Activated T-cell treated with anti-CD3 and anti-CD28 coated beads, Interleukin-2, amount 50 U/mL, for 48 hours (primary cell): Measurements from ENCODE around the gene MGMT.

Experiments used
- DNase-seq, 2 experiments: peaks; one replicate each; pipeline ENCODE4 v3.0.0-alpha.2; 2020

The MGMT gene

GRCh38 chr10:129658376-129659072 is 191.5 kb downstream of the MGMT start:
- DNase-seq, result no peak

GRCh38 chr10:129659508-129660268 is 192.6 kb downstream of the MGMT start:
- no peak for DNase-seq

DNA sequence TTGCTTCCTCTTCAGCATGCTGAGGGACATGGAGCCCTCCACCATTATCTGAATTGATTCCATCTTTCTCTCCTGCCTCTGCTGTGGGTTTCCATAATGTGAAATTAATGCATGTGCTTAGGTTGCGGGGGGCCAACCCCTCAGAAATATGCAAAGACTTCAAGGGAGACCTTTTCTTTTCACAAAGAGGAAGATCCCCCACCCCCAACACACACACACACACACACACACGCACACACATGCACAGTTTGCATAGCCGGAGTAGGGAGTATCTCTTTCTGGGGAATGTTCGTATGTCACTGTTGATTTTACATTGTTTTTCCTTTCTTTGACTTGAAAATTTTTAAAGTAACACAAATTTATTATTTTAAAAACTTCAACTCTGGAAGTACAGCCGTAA is 193.5 kb downstream of the MGMT start:
- no peak for DNase-seq

- DNase-seq, result no peak
Observed at GRCh38 chr10:129662426-129662825, 195.4 kb downstream of the MGMT start.

DNA sequence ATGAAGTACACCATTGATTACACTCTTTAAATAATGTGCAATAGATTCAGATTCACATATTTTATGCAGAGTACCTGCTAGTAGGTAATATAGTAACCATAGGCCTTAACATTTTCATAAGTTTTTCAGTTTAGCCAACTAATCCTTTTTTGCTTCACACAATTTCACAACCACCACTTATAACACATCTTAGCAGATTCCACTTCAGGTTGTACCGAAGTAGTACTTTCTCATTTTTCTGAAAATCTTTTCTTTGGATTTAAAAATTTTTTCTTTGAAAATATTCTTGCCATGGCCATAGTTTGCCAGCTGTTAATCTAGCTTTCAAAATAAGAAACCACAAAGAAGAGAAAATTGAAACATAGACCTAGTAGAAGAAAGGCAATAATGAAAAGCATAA is 203.1 kb downstream of the MGMT start:
- no peak for DNase-seq

- no peak for DNase-seq
Observed at GRCh38 chr10:129673292-129673691, 206.3 kb downstream of the MGMT start.

DNA sequence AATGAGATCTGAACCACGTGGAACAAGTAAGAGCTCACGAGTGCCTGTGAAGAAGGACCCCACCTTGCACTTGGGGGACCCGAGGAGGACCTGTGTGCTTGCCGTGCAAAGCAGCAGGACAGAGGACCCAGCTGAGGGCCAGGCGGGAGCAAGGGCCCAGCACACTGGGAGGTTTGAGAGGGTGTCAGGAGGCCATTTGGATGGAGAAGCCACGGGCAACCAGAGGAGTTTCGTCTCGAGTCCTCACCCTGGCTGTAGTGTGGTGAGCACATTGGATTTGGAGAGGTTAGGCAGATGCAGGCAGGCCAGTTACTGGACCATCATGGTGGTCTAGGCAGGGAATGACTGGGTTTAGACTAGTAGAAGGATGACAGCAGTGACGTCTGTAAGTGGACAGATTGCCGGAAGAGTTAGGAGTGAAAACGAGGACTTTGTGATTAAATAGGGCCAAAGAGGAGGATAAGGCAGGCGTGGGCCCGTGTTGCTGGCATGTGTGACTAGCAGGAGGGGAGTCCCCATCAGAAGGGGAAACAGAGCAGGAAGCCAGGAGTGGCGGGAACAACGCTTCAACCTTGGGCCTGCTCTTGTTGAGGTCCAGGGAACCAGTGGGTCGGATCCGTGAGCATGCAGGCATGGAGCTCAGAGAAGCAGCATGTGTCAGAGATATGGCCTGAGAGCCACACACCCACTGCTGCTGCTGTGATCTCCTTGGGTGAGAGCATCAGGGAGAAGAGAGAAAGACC is 208.2 kb downstream of the MGMT start:
- no peak for DNase-seq

DNA sequence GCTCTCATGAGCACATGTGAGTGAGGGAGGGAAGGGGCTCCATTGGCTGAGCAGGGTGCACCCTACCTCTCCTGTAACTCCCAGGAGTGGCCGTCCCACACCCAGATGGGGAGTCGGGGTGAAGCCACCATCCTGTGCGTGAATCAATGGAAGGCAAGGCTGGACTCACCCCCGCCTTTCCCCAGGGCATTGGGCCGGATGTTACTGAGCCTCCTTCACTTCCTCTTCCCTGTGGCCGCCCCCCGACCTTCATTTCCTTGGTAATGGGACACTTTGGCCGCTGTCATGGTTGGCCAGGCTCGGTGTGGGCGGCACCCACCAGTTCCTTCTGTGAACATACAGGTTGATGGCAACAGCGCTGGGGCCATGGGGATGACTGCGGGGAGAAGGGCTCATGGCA is 209.0 kb downstream of the MGMT start:
- DNase-seq, result no peak

DNA sequence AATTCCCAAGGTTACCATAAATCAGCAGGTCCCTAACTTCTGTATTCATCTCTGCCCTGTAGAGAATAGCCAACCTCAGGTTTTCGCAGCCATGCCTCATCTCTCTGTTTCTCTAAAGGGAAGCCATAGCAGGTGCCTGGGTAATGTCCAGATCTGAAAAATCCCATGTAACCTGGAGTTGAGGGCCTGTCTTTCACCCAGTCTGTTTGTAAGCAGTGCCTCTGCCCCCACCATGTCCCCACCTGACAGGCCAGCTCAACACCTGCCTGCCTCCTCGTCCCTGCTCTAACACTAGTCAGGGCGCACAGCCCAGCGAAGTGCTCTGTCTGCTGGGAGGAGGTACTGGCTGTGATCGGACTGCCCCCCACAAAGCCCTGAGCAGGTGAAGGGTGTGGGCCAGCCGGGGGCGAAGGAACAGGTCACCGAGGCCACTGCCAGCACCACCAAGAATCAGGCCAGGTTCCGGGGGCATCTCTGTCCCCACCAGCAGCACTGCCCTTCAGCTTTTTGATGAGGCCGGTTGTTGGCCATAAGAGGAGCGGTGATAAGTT is 210.4 kb downstream of the MGMT start:
- DNase-seq, result no peak

GRCh38 chr10:129678186-129678585 is 211.1 kb downstream of the MGMT start:
- DNase-seq, result no peak

DNA sequence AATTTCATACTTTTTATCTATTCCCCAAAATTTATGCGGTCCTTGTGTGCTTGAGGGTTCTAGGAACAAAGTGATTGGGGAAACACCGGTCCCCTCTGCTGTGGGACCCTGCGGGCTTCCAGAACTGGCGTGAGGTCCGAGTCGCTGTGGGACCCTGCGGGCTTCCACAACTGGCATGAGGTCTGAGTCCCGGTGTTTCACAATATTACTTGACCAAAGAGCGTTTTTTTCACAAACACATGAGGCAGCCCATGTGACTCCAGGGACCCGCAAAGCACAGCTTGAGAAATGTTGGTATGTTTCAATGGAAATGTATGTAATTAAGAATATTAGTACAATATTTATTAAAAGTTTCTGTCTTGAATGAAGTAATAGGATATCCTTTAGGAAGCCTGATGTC is 212.2 kb downstream of the MGMT start:
- DNase-seq, result no peak

DNA sequence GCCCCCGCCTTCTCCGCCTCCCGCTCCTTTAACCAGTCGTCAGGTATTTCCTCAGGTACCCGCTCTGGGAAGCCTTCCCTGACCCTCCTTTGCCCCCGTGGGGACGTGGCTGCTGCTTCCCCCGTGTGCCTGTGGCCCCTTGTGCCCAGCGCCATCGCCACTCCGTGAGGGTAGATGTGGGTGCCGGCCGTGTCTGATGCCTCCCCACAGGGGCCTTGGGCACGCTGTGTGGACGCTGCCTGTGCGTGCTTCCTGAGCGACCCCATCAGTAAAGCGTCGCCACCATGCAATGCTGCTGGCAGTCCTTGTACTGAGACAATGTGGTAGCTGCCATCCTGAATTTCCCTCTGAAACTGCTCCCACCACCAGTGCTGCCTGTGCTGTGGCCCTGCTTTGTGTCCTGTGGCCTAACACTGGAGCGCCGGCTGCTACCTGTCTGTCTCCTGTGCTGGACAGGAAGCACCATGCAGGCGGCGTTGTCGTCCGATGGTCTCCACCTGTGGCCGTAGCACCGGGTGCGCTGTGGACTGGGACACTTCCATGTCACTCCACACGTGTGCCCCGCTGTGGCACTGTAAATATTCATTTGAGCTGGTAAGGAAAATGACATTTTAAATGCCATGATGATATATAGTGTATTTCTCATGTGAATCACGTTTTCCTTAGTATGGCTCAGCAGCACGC is 213.8 kb downstream of the MGMT start:
- no peak for DNase-seq

GRCh38 chr10:129681856-129682255 is 214.8 kb downstream of the MGMT start:
- no peak for DNase-seq

DNA sequence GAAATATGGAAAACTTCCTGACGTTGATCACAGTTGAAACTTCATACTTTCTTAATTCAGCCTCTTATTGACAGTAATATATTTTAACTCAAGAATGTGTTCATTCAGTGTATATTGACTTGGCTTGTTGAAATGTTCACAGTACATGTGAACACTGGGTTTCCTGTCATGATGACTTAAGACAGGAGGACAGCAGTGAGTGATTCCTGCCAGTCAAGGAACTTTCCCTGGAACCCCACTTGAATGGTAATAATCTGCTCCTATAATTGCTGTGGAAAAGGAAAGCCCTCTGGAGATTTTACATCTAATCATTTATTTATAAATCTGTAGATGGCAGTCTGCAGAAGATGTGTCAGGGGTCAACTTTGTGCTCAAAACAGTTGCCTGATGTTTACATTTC is 216.5 kb downstream of the MGMT start:
- DNase-seq, result no peak

DNA sequence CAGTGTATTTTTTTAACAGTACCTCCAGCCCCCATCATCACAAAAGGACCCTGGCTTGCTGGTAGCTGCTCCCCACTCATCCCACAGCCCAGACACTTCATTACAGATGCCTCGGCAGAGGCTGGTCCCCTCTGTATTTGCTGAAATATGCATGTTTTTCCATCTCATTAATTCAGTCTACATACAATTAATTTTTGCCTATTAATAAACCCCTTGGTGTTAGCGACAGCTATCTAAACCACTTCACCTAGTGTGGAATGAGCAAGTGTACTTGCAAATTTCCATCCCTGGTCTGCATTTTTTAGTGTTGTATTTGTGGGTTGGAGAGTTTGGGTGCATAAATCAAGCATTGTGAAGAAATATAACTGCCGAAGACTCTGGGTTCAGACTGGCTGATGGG is 216.9 kb downstream of the MGMT start:
- no peak for DNase-seq

DNA sequence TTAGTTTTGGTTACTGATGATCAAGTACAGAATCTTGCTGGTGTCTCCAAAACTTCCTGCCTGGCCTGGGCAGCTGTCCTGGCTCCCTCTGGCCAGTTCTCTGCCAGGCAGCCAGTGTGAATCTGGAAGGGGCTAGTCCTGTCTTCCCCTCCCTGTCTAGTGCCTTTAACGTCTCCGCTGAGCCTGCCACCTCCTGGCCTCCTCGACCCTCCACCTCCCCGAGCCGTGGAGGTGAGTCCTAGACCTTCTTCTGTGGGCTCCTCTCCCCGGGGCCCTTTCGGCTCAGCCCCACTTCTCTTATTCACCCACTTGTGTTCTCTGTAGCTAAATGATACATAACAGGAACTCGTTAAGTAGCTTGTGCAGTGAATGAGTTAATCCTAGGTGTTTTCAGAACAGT is 218.2 kb downstream of the MGMT start:
- no peak for DNase-seq

DNA sequence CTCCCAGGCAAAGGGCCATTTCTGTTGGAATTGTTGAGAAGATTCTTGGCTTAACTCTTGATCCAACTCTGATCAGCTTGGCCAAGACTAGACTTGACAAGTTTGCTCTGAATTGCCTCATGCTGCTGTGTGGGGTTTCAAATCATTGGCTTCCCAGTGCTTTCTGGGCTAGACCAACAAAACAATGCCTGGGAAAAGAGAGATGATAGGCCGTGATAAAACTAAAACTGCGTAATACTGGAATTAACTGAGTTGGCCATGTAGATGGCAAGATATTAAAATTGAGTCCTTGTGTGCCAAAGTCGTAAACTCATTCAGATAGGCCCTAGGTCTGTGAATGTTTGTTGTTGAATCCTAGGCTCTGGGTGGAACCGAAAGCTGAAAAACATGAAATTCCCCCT is 222.6 kb downstream of the MGMT start:
- no peak for DNase-seq

- DNase-seq, result no peak
Observed at GRCh38 chr10:129690248-129691070, 223.4 kb downstream of the MGMT start.

GRCh38 chr10:129692695-129693094 is 225.7 kb downstream of the MGMT start:
- DNase-seq, result no peak

DNA sequence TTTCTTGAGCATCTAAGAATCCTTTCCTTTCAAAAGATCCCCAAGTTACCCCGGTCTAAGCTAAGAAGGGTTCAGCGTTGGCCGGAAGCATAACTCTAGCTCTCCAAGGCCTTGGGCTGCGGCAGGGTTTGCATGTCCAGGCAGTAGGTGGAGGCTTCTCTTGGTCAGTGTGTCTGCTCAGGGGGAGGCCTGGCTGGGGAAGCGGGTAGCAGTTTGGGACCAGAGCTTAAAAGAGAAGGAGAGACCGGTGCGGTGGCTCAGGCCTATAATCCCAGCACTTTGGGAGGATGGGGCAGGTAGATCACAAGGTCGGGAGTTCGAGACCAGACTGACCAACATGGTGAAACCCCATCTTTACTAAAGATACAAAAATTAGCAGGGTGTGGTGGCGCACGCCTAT is 226.3 kb downstream of the MGMT start:
- no peak for DNase-seq

- no peak for DNase-seq
Observed at GRCh38 chr10:129694184-129694583, 227.1 kb downstream of the MGMT start.

- no peak for DNase-seq
Observed at GRCh38 chr10:129694691-129695243, 227.7 kb downstream of the MGMT start.
